H1 (cell line): ENCODE results near the gene GNA12. TPM values are rescaled to one million over a fixed set of nuclear protein-coding genes. Genes with fewer than 3 reads are reported as not detected.
A peak's percentile ranks its signal among the peaks of the same experiment; 100 is the strongest.

Experiments
- CTCF ChIA-PET: fragments of 300-600 bp; sonication (Branson Sonifier 250); formaldehyde crosslinking; loops from one replicate; lab custom pipeline; 2021; ENCODE audit not compliant: partially characterized antibody; lab: Charles Lee
- POLR2A ChIA-PET: fragments of 300-600 bp; sonication (Branson Sonifier 250); formaldehyde crosslinking; loops from one replicate; lab custom pipeline; 2021; ENCODE audit warnings: inconsistent platforms; ENCODE audit not compliant: partially characterized antibody; lab: Charles Lee
- DNase-seq, 2 experiments: peaks; one replicate each; pipeline versions ENCODE4 v3.0.0 to v3.0.0-alpha.2; 2010 to 2022; ENCODE audit warnings: low spot score in 2 of 2, low read depth in 1 of 2, mixed read lengths in 1 of 2
- FAIRE-seq: peaks from 2 replicates; lab custom pipeline; 2011; peaks lifted over from hg19 to GRCh38; lab: Jason Lieb, UNC
- H2AFZ ChIP-seq: 2 replicates; pipeline ENCODE4 v1.8.1; 2012; ENCODE audit warnings: low read length, inconsistent platforms
- H2AK5ac ChIP-seq: 2 replicates; pipeline ENCODE4 v1.6.1; 2013; ENCODE audit warnings: low read depth, low read length
- H2BK120ac ChIP-seq: replicated peaks from 2 replicates; pipeline ENCODE3; 2013; ENCODE audit warnings: low read depth, low read length, inconsistent platforms
- H2BK12ac ChIP-seq: 2 replicates; pipeline ENCODE4 v1.6.1; 2013; ENCODE audit warnings: low read depth, low read length
- H2BK15ac ChIP-seq: 2 replicates; pipeline ENCODE4 v1.6.1; 2013; ENCODE audit warnings: low read length
- H2BK20ac ChIP-seq: 2 replicates; pipeline ENCODE4 v1.6.1; 2013; ENCODE audit warnings: low read length
- H2BK5ac ChIP-seq: 2 replicates; pipeline ENCODE4 v1.6.1; 2013; ENCODE audit warnings: low read depth, low read length
- H3K14ac ChIP-seq: 2 replicates; pipeline ENCODE4 v1.6.1; 2013; ENCODE audit warnings: inconsistent platforms; ENCODE audit not compliant: insufficient read length
- H3K18ac ChIP-seq: 2 replicates; pipeline ENCODE4 v1.6.1; 2013; ENCODE audit warnings: low read length; ENCODE audit errors: extremely low read depth
- H3K23ac ChIP-seq: 2 replicates; pipeline ENCODE4 v1.6.1; 2013; ENCODE audit warnings: inconsistent platforms; ENCODE audit not compliant: insufficient read length
- H3K23me2 ChIP-seq: 2 replicates; pipeline ENCODE4 v1.6.1; 2013; ENCODE audit warnings: low read depth, low read length
- H3K27ac ChIP-seq: 2 replicates; pipeline ENCODE4 v1.6.1; 2011; ENCODE audit warnings: low read depth, low read length, inconsistent platforms
- H3K27me3 ChIP-seq, 4 experiments: replicated peaks in 1 of 4; 1 replicate in 1 of 4; 2 replicates in 3 of 4; pipeline versions ENCODE4 v1.6.1 to v1.8.1; 2011 to 2013; ENCODE audit warnings: low read length in 3 of 4, mild to moderate bottlenecking in 3 of 4, inconsistent platforms in 2 of 4, mixed read lengths in 2 of 4, moderate library complexity in 1 of 4; ENCODE audit not compliant: control insufficient read depth in 3 of 4, insufficient read depth in 3 of 4; ENCODE audit errors: extremely low read depth in 1 of 4
- H3K36me3 ChIP-seq, 4 experiments: 2 replicates each; pipeline versions ENCODE4 v1.6.1 to v1.8.1; 2011 to 2013; ENCODE audit warnings: mild to moderate bottlenecking in 4 of 4, low read length in 3 of 4, moderate library complexity in 2 of 4, control low read depth in 1 of 4, inconsistent platforms in 1 of 4; ENCODE audit not compliant: insufficient read depth in 4 of 4, control insufficient read depth in 2 of 4
- H3K4ac ChIP-seq: replicated peaks from 2 replicates; pipeline ENCODE3; 2013; ENCODE audit warnings: low read length, low read depth, mixed read lengths, inconsistent platforms; ENCODE audit not compliant: insufficient read length
- H3K4me1 ChIP-seq, 4 experiments: replicated peaks in 1 of 4; 1 replicate in 1 of 4; 2 replicates in 3 of 4; pipeline versions ENCODE4 v1.6.1 to v1.8.1; 2011 to 2013; ENCODE audit warnings: low read length in 3 of 4, inconsistent platforms in 2 of 4, mixed read lengths in 1 of 4; ENCODE audit not compliant: insufficient read depth in 4 of 4, control insufficient read depth in 3 of 4
- H3K4me2 ChIP-seq, 2 experiments: 2 replicates each; pipeline versions ENCODE4 v1.6.1 to v1.8.1; 2011 to 2013; ENCODE audit warnings: low read depth in 2 of 2, low read length in 2 of 2, control low read depth in 1 of 2, inconsistent platforms in 1 of 2, mild to moderate bottlenecking in 1 of 2; ENCODE audit not compliant: insufficient read depth in 1 of 2
- H3K4me3 ChIP-seq, 4 experiments: fragments of 200-600, 300-600 bp in 1 of 4; sonication (generic), shearing (Covaris generic), sonication (Bioruptor Twin) in 1 of 4; 2 replicates each; pipeline versions ENCODE4 v1.5.1 to v1.8.1; 2011 to 2016; ENCODE audit warnings: low read length in 4 of 4, low read depth in 3 of 4, control low read depth in 2 of 4, inconsistent platforms in 2 of 4, mild to moderate bottlenecking in 2 of 4, mixed read lengths in 1 of 4, moderate library complexity in 1 of 4; ENCODE audit not compliant: insufficient read depth in 2 of 4; ENCODE audit errors: extremely low read depth in 1 of 4
- H3K56ac ChIP-seq: replicated peaks from 2 replicates; pipeline ENCODE3; 2013; ENCODE audit warnings: low read depth, mild to moderate bottlenecking, mixed read lengths, low read length, inconsistent platforms; ENCODE audit not compliant: insufficient read length
- H3K79me1 ChIP-seq: 2 replicates; pipeline ENCODE4 v1.6.1; 2013; ENCODE audit warnings: low read depth, low read length, control low read depth
- H3K79me2 ChIP-seq, 2 experiments: 2 replicates each; pipeline versions ENCODE4 v1.6.1 to v1.8.1; 2012 to 2013; ENCODE audit warnings: low read length in 2 of 2, mild to moderate bottlenecking in 2 of 2, inconsistent platforms in 1 of 2; ENCODE audit not compliant: insufficient read depth in 2 of 2, control insufficient read depth in 1 of 2
- H3K9ac ChIP-seq, 4 experiments: replicated peaks in 1 of 4; 1 replicate in 1 of 4; 2 replicates in 3 of 4; pipeline versions ENCODE4 v1.6.1 to v1.8.1; 2011 to 2013; ENCODE audit warnings: low read depth in 3 of 4, low read length in 3 of 4, control low read depth in 2 of 4, mild to moderate bottlenecking in 2 of 4, moderate library complexity in 2 of 4, inconsistent platforms in 1 of 4; ENCODE audit errors: extremely low read depth in 1 of 4
- H3K9me3 ChIP-seq, 2 experiments: 2 replicates each; pipeline versions ENCODE4 v1.6.1 to v1.8.1; 2012 to 2013; ENCODE audit warnings: mild to moderate bottlenecking in 2 of 2, moderate library complexity in 2 of 2, control low read depth in 1 of 2, inconsistent platforms in 1 of 2, low read depth in 1 of 2, low read length in 1 of 2, mixed read lengths in 1 of 2; ENCODE audit not compliant: insufficient read depth in 2 of 2
- H4K20me1 ChIP-seq, 2 experiments: replicated peaks in 1 of 2; 2 replicates each; pipeline versions ENCODE3 to v1.8.1; 2011 to 2013; ENCODE audit warnings: inconsistent platforms in 2 of 2, low read length in 2 of 2, mild to moderate bottlenecking in 1 of 2; ENCODE audit not compliant: insufficient read depth in 2 of 2, control insufficient read depth in 1 of 2
- H4K5ac ChIP-seq: 2 replicates; pipeline ENCODE4 v1.6.1; 2013; ENCODE audit warnings: low read length, low read depth, mixed read lengths, inconsistent platforms; ENCODE audit not compliant: insufficient read length
- H4K8ac ChIP-seq: 2 replicates; pipeline ENCODE4 v1.8.0; 2013; ENCODE audit warnings: mild to moderate bottlenecking, moderate library complexity, low read length, inconsistent platforms; ENCODE audit not compliant: insufficient read depth; ENCODE audit errors: extremely low read depth
- H4K91ac ChIP-seq: replicated peaks from 2 replicates; pipeline ENCODE3; 2013; ENCODE audit warnings: low read length, mixed read lengths, inconsistent platforms; ENCODE audit not compliant: insufficient read length
- ASH2L ChIP-seq: fragments of 200-600, 300-600 bp; sonication (generic); IDR thresholded peaks from one replicate; pipeline ENCODE4 v1.7.1; 2017; ENCODE audit warnings: low read length
- ATF2 ChIP-seq: IDR thresholded peaks from 2 replicates; pipeline ENCODE4 v1.6.1; 2012; ENCODE audit warnings: low read length, inconsistent platforms
- CBX8 ChIP-seq: fragments of 300-800, 300-1000 bp; sonication (generic); IDR thresholded peaks from 2 replicates; pipeline ENCODE4 v1.7.1; 2016; ENCODE audit warnings: low read depth, low read length, borderline replicate concordance
- RAD21 ChIP-seq, 2 experiments: IDR thresholded peaks in 1 of 2; conservative IDR thresholded peaks in 1 of 2; 2 replicates each; pipeline ENCODE4 v1.6.1; 2011; ENCODE audit warnings: low read depth in 2 of 2, low read length in 2 of 2, improper control_type of control experiment in 1 of 2, inconsistent platforms in 1 of 2, mild to moderate bottlenecking in 1 of 2, moderate library complexity in 1 of 2
- SIX5 ChIP-seq: IDR thresholded peaks from 2 replicates; pipeline ENCODE4 v1.6.1; 2011; ENCODE audit warnings: mild to moderate bottlenecking, low read depth, low read length
- SP2 ChIP-seq: IDR thresholded peaks from 2 replicates; pipeline ENCODE4 v1.6.1; 2012; ENCODE audit warnings: mild to moderate bottlenecking, low read length, inconsistent platforms
- SUZ12 ChIP-seq: fragments of 200-600 bp; sonication (generic); IDR thresholded peaks from 2 replicates; pipeline ENCODE4 v1.6.1; 2012; ENCODE audit warnings: mild to moderate bottlenecking, inconsistent platforms, low read length, moderate library complexity, mixed read lengths
- TAF7 ChIP-seq: optimal IDR thresholded peaks from 2 replicates; pipeline ENCODE3; 2011; ENCODE audit warnings: low read depth, mild to moderate bottlenecking, inconsistent platforms, low read length, moderate library complexity, borderline replicate concordance
- TBP ChIP-seq: IDR thresholded peaks from 2 replicates; pipeline ENCODE4 v1.6.1; 2011; ENCODE audit warnings: low read depth, low read length, improper control_type of control experiment
- WGBS, 2 experiments: shearing (Covaris generic) in 1 of 2; methylation state at CpG; one replicate each; pipeline versions ENCODE4 v1.1.6 to v1.1.7; 2013 to 2015; ENCODE audit warnings: low lambda C conversion rate in 2 of 2, mixed read lengths in 2 of 2, inconsistent platforms in 1 of 2, low coverage in 1 of 2, missing lambda C conversion rate in 1 of 2; ENCODE audit not compliant: insufficient replicate concordance in 2 of 2, insufficient coverage in 1 of 2, insufficient read length in 1 of 2; ENCODE audit errors: extremely low coverage in 1 of 2, missing lambda C conversion rate in 1 of 2; 5-methylcytosine and 5-hydroxymethylcytosine counted together
- polyA plus RNA-seq, 7 experiments: library from polyadenylated mRNA; depleted of rRNA in 3 of 7; stranded (reverse) in 5 of 7; unstranded in 2 of 7; fragments of >200 nt in 5 of 7; fragments of 200-250 nt in 2 of 7; gene quantifications; 1 replicate in 5 of 7; 2 replicates in 1 of 7; 4 replicates in 1 of 7; pipeline versions ENCODE4 v1.2.1 to v1.2.3, GENCODE V29; 2011 to 2013; ENCODE audit warnings: missing spikeins in 2 of 7, mixed read lengths in 2 of 7
- total RNA-seq: library from RNA; stranded (reverse); fragmentation: NEBNext Ultra II Directional; extraction: Animal tissue kit (Norgen Biotek cat#: 25700); gene quantifications from 2 replicates; pipeline ENCODE4 v1.2.1, GENCODE V29; 2021

The GNA12 gene
- total and polyA plus RNA-seq, 2 of the 8 experiments (the other 6 are each of a cell fraction or from before 2014, with no cell fraction given), result 96.5 to 109 TPM

GRCh38 chr7:2758673-2759616 is 85.2 kb downstream of the GNA12 start:
- Histone ChIP-seq H3K4ac (no peak overlapping the region), H2BK15ac (no peak overlapping the region), H3K56ac (no peak overlapping the region), H3K18ac (no peak overlapping the region), H3K36me3 (0 out of 8 replicates have a peak, but pooled peaks cover 0 to 2% (median 0%) of the 10 kb centered on the region in 4 experiments), H4K20me1 (peaks cover 0 to 6% of the 10 kb centered on the region in 2 experiments), H2AFZ (no peak overlapping the region), H3K9ac (no peak overlapping the region), H4K5ac (no peak overlapping the region), H3K4me1 (peaks cover 0 to 11% (median 4%) of the 10 kb centered on the region in 4 experiments; a peak in 5 of 7 replicates), H4K8ac (no peak overlapping the region), H2BK12ac (no peak overlapping the region), H2BK120ac (no peak overlapping the region), H2AK5ac (no peak overlapping the region), H3K27ac (0 out of 2 replicates have a peak overlapping the region, but pooled peaks have one; percentile 31), H3K9me3 (no peaks in the 10 kb centered on the region), H3K27me3 (no peaks in the 10 kb centered on the region), H3K4me2 (no peak overlapping the region), H3K79me1 (peaks cover 10% of the 10 kb centered on the region; the same call in 1 of the 2 replicates), H3K23ac (no peak overlapping the region), H3K14ac (no peak overlapping the region), H3K79me2 (peaks cover 2 to 70% of the 10 kb centered on the region in 2 experiments; a peak in 2 of 4 replicates), H3K4me3 (no peak overlapping the region), H2BK5ac (no peak overlapping the region), H2BK20ac (no peak overlapping the region), H4K91ac (no peak overlapping the region), H3K23me2 (no peaks in the 10 kb centered on the region)
- WGBS, 2 experiments, result 98% methylated on average over 18 of the region's 18 CpGs; no CpG with 5 or more reads in 1 of the 2 experiments
- ChIA-PET CTCF (interaction anchor here (0.8 to 3.1 kb wide), 10 partner anchors 11 to 106 kb away, joined by 3 to 18 read pairs (median 7); no protein-coding TSS in a partner anchor), POLR2A (no interaction called here)
- DNase-seq (peak in 1 of 2 experiments; percentile 39), FAIRE-seq (no peak)
- TF ChIP-seq TBP (no peak), CBX8 (no peak), SUZ12 (no peak), ASH2L (no peak), ATF2 (no peak), RAD21 (IDR thresholded peaks at IDR 0.05 in 1 of 2, conservative IDR thresholded peaks at IDR 0.05 in 1 of 2; ENCODE audit: low read depth in 2 of 2, low read length in 2 of 2) (no peak), SIX5 (no peak), SP2 (no peak), TAF7 (no peak)
